Thymus (tissue), 11 donors: ENCODE measurements around the gene SMO. TPM values are rescaled to one million over a fixed set of nuclear protein-coding genes. Genes with fewer than 3 reads are reported as not detected.
A peak's percentile ranks its signal among the peaks of the same experiment; 100 is the strongest.
"Not testable (repeated sequence)": the region's sequence is repeated elsewhere in the genome, so short reads cannot be mapped to it uniquely, and the experiment has no call there.

Source experiments
- DNase-seq, 9 donors: peaks; one replicate each; pipeline ENCODE4 v3.0.0-alpha.2; 2013; ENCODE audit warnings: low spot score in 9 of 9, low read depth in 6 of 9, missing footprints in 1 of 9
- H3K27ac ChIP-seq, 2 donors: one replicate each; pipeline ENCODE4 v1.5.1; 2013; ENCODE audit warnings: control low read depth in 1 of 2, low read depth in 1 of 2, low read length in 1 of 2, mild to moderate bottlenecking in 1 of 2, moderate library complexity in 1 of 2
- H3K27me3 ChIP-seq, 2 donors: one replicate each; pipeline ENCODE4 v1.5.1; 2013; ENCODE audit warnings: low read length in 1 of 2; ENCODE audit not compliant: control insufficient read depth in 2 of 2, insufficient read depth in 1 of 2
- H3K36me3 ChIP-seq, 2 donors: one replicate each; pipeline ENCODE4 v1.5.1; 2013; ENCODE audit warnings: low read length in 1 of 2, mild to moderate bottlenecking in 1 of 2, moderate library complexity in 1 of 2; ENCODE audit not compliant: control insufficient read depth in 2 of 2, insufficient read depth in 2 of 2
- H3K4me1 ChIP-seq, 2 donors: one replicate each; pipeline ENCODE4 v1.5.1; 2013; ENCODE audit warnings: low read length in 2 of 2; ENCODE audit not compliant: control insufficient read depth in 2 of 2, insufficient read depth in 2 of 2
- H3K4me3 ChIP-seq, 2 donors: one replicate each; pipeline ENCODE4 v1.5.1; 2013; ENCODE audit warnings: low read length in 2 of 2, control low read depth in 1 of 2, mild to moderate bottlenecking in 1 of 2
- H3K9me3 ChIP-seq, 2 donors: one replicate each; pipeline ENCODE4 v1.5.1; 2013; ENCODE audit warnings: low read length in 1 of 2, mild to moderate bottlenecking in 1 of 2; ENCODE audit not compliant: control insufficient read depth in 2 of 2, insufficient read depth in 1 of 2
- WGBS: extraction: QIAGEN DNeasy Blood & Tissue Kit; methylation state at CpG from one replicate; pipeline ENCODE4 v1.1.7; 2013; 5-methylcytosine and 5-hydroxymethylcytosine counted together
- polyA plus RNA-seq: library from polyadenylated mRNA; stranded (reverse); fragments of 200-250 nt; gene quantifications from one replicate; pipeline ENCODE4 v1.2.3, GENCODE V29; 2013
- total RNA-seq: library from RNA; stranded (reverse); fragments of 120-200 nt; gene quantifications from one replicate; pipeline ENCODE4 v1.2.4, GENCODE V29; 2013
- donor health status: healthy.

SMO gene
- total and polyA plus RNA-seq, 2 donors, result 4.6 to 11.7 TPM

DNA sequence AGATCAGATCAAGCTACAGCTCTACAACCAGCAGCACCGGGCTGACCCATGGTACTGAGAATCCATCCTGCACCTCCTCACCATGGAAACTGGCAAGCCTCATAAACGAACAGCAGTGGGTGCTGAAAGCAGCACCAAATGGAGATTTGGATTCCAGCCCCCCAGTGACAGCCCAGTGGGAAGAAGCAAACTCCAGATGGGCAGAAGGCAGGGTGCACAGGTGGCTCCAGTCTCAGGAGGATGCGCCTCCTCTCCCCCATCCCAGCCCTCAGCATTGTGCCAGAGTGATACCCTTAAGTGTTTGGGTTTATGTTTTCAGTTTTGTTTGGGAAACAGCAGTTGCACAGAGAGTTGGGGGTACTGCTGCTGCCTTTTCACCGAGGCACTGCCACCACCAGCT is 20.6 kb upstream of the SMO start:
- DNase-seq, result no peak
- H3K27me3 ChIP-seq, result no peaks in the 10 kb centered on the region
- peaks cover 0 to 5% of the 10 kb centered on the region in 2 donors for H3K36me3 ChIP-seq
- H3K9me3 ChIP-seq, result no peaks in the 10 kb centered on the region
- 94% methylated on average over 4 of the region's 4 CpGs for WGBS
- H3K4me3 ChIP-seq, result no peak overlapping the region
- no peak overlapping the region for H3K27ac ChIP-seq
- peaks cover 7 to 16% of the 10 kb centered on the region in 2 donors for H3K4me1 ChIP-seq

DNA sequence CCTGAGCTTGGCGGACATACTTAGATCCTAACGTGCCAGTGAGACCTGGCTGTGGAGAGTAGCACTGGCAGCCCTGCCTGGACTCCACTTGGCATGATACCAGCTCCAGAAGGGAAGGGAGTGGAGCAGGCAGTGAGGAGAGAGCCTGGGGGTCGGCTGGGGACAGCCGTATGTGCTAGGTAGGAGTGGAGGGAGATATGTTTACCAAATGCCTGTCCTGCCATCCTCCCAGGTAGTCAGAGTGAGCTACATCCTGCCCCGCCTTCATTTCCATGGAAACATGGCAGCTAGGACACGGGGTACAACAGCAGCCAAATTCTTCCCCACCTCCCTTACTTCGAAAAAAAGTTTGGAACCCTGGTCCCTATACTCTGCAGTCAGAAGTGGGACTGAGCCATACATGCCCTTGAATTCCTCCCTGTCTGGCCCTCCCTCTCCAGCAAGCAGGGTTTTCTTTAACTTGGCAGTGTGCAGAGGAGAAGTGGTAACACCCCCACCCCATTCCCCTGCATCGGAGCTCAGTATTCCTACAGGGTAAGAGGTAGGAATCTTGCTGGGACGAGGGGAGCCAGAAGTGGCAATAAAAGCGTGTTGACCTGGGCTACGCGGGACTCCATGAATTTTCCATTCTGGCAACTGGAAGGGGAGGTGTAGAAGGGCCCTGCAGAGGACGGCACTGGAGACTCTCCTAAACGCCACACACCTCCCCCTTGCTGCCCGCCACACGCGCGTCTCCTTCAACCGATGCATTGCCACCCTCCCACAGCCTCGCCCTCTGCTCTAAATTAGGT is 20.0 kb upstream of the SMO start:
- DNase-seq, result no peak
- no peaks in the 10 kb centered on the region for H3K9me3 ChIP-seq
- H3K27ac ChIP-seq, result no peak overlapping the region
- 90% methylated on average over 20 of the region's 20 CpGs for WGBS
- H3K36me3 ChIP-seq, result peaks cover 0 to 5% of the 10 kb centered on the region in 2 donors
- H3K4me3 ChIP-seq, result no peak overlapping the region
- no peaks in the 10 kb centered on the region for H3K27me3 ChIP-seq
- peaks cover 7 to 16% of the 10 kb centered on the region in 2 donors for H3K4me1 ChIP-seq

DNA sequence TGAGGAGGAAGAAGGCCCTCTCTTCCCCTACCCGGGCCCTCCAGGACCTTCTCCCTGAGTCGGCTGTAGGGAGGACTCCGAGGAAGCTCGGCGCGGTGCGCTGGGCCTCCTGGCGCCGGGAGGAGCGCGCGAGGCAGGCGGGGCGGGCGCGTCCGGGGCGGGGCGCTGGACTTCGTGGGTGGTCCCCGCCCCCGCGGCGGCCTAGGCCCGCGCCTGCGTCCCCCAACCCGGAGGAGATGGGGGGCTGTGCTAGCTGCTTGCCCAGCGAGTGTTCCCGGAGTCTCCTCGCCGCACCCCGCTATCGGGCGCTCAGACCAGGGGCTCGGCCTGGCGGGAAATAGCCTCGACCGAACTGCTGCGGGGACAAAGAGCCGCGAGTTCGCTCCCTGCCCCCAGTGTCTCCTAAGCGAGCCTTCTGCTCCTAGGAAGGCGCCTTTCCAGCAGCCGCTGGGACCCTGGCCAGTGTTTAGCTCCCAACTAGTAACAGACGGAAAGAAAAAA is 19.2 kb upstream of the SMO start:
- Histone ChIP-seq H3K4me1 (peaks cover 7 to 16% of the 10 kb centered on the region in 2 donors), H3K27me3 (no peaks in the 10 kb centered on the region), H3K36me3 (peaks cover 0 to 5% of the 10 kb centered on the region in 2 donors), H3K4me3 (peak overlapping the region; percentile 59 to 63), H3K9me3 (no peaks in the 10 kb centered on the region), H3K27ac (peak overlapping the region; percentile 25 to 60)
- DNase-seq, result peak in 4 of 9 donors; percentile 38 to 70 (median 56)
- WGBS, result under 1% methylated on average over 47 of the region's 47 CpGs

DNA sequence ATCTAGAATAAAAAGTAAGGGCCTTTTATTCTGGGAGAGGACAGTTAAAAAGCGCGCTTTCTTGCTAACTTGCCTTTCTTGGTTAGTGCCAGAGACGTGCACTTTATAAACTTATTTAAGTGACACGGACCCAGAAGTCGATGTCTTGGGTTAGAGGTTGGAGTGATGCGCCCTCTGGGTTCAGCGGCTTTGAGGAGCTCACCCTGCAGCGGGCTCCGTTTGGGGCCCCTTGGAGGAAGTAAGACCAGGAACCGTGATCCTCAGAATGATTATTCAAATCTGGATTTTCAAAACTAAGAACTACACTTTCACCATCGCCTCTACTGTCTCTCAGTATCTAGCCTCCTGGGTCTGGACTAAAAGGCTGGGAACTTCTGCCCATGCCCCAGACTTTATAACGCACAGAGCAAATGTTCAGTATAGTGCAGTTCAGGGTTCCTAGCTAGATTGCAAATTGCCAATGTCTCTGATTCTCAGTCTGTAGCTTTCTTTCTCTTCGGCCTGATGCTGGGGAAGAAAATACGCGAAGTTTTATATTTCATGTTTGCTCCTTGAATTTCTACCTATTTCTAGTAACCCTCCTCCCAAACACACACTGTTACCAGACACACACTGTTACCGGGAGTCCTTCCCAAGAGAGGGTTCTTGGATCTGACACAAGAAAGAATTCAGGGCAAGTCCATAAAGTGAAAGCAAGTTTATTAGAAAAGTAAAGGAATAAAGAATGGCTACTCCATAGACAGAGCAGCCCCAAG is 18.6 kb upstream of the SMO start:
- H3K4me1 ChIP-seq, result peaks cover 7 to 16% of the 10 kb centered on the region in 2 donors
- peak in 3 of 9 donors; percentile 39 to 70 (median 49) for DNase-seq
- WGBS, result 25% methylated on average over 16 of the region's 16 CpGs
- H3K27ac ChIP-seq, result peak overlapping the region in 1 of 2 donors; percentile 60
- peak overlapping the region; percentile 59 to 63 for H3K4me3 ChIP-seq
- H3K27me3 ChIP-seq, result no peaks in the 10 kb centered on the region
- H3K9me3 ChIP-seq, result no peaks in the 10 kb centered on the region
- H3K36me3 ChIP-seq, result no peaks in the 10 kb centered on the region

DNA sequence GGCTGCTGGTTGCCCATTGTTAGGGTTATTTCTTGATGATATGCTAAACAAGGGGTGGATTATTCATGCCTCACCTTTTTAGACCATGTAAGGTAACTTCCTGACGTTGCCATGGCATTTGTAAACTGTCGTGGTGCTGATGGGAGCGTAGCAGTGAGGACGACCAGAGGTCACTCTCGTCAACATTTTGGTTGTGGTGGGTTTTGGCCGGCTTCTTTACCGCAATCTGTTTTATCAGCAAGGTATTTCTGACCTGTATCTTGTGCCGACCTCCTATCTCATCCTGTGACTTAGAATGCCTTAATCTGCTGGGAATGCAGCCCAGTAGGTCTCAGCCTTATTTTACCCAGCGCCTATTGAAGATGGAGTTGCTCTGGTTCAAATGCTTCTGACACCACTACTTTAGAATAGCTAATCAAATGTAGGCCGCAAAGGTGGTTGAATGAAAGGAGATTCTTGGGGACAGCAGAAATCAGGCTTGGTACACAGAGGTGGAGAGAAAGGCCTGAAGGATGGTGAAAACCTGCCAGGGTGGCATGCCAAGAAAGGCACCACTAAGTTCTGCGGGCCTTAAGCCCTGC is 17.9 kb upstream of the SMO start:
- WGBS, result 98% methylated on average over 11 of the region's 11 CpGs
- no peak overlapping the region for H3K27ac ChIP-seq
- no peaks in the 10 kb centered on the region for H3K27me3 ChIP-seq

DNA sequence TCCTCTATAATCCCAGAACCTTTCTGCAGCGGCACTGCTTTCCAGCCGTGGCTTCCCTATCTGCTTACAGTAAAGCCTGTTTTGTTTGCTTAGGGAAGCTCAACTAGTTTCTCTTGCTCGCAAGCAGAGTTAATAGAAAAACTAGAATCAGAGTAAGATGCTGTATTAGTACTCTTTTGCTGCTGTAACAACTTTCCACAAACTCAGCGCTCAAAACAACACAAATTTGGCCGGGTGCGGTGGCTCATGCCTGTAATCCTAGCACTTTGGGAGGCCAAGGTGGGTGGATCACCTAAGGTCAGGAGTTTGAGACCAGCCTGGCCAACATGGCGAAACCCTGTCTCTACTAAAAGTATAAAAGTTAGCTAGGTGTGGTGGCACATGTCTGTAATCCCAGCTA is 14.6 kb upstream of the SMO start:
- WGBS, result 97% methylated on average over 7 of the region's 7 CpGs
- not testable (repeated sequence) for H3K9me3 ChIP-seq, H3K27ac ChIP-seq, DNase-seq, H3K36me3 ChIP-seq, H3K27me3 ChIP-seq, H3K4me3 ChIP-seq
- H3K4me1 ChIP-seq, result peaks cover 5 to 12% of the 10 kb centered on the region in 2 donors

More for the DNA sequence above, 17.9 kb upstream of the SMO start:
- Histone ChIP-seq H3K4me3 (no peak overlapping the region), H3K9me3 (no peaks in the 10 kb centered on the region), H3K36me3 (no peaks in the 10 kb centered on the region), H3K4me1 (peaks cover 7 to 16% of the 10 kb centered on the region in 2 donors)
- DNase-seq, result no peak

DNA sequence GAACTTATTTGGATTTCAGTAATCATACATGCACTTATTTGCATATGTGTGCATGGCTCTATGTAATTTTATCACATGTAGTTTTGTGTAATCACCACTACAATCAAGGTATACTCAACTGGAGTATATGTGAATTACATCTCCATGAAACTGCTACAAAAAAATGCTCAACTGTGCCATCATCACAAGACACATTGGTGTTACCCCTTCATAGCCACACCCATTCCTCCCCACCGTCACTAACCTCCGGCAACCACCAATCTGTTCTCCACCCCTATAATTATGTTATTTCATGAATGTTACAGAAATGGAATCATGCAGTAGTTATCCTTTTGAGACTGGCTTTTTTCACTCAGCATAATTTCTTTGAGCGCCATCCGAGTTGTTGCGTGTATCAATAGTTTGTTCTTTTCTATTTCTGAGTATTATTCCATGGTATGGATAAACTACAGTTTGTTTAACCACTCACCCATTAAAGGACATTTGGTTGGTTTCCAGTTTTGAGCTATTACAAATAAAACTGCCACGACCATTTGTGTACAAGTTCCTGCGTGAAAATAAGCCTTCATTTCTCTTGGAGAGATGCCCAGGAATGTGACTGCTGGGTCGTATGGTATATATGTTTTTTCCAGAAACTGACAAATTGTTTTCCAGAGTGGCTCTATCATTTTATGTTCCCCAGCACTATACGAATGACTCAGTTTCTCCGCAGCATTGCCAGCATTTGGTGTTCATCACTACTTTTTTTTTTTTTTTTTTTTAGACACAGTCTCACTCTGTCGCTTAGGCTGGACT is 11.3 kb upstream of the SMO start:
- H3K4me3 ChIP-seq, result no peak overlapping the region
- no peaks in the 10 kb centered on the region for H3K4me1 ChIP-seq
- H3K9me3 ChIP-seq, result no peaks in the 10 kb centered on the region
- no peak overlapping the region for H3K27ac ChIP-seq
- H3K36me3 ChIP-seq, result no peaks in the 10 kb centered on the region
- DNase-seq, result no peak
- WGBS, result 86% methylated on average over 11 of the region's 11 CpGs
- H3K27me3 ChIP-seq, result no peaks in the 10 kb centered on the region

DNA sequence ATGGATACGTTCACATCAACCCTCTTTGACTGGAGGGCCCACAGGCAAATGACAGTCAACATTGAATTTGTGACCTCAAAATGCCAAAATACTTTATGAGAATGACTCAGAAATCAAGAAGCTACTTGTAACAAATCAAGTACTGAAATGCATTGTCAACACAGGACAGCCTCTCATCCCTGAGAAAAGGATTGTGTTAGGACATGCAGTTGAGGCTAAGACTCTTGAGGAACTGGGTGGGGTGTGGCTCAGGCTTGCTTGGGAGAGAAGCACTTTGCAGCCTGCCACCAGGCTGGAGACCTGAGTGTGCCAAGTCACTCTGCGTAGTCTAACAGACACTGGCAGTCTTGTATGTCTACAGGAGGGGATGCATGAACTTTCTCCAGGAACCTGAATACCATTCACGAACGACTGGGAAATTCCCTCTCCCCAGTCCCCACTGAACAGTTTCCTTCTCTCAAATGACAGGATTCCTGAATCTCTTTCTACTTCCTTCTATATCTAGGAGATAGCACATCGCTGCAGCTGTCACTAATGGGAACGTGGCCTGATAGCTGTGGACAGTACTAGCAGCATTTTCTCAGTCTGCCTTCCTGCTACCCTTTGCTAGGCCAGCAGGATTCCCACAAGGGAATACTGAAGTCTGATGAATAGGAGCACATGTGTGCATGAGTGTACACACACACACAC is 3.3 kb upstream of the SMO start:
- Histone ChIP-seq H3K36me3 (no peaks in the 10 kb centered on the region), H3K27ac (no peak overlapping the region), H3K4me3 (no peak overlapping the region), H3K9me3 (no peaks in the 10 kb centered on the region), H3K4me1 (peaks cover 9 to 24% of the 10 kb centered on the region in 2 donors), H3K27me3 (peaks cover 0 to 17% of the 10 kb centered on the region in 2 donors)
- no peak for DNase-seq
- WGBS, result 93% methylated on average over 6 of the region's 6 CpGs
